ENCODE results near the gene ADAMTSL3. TPM values are rescaled to one million over a fixed set of nuclear protein-coding genes. Genes with fewer than 3 reads are reported as not detected.
A peak's percentile ranks its signal among the peaks of the same experiment; 100 is the strongest.

The ADAMTSL3 gene
- total RNA-seq, 4 donors from 2014 or later: 16.6 to 30.0 (median 21.8) TPM

GRCh38 chr15:83659417-83659812 lies 5.5 kb downstream of the ADAMTSL3 start:
- Histone ChIP-seq H3K27me3 (peaks cover 0 to 10% (median 0%) of the 10 kb centered on the region in 4 donors), H3K9me3 (no peaks in the 10 kb centered on the region), H3K4me3 (no peak overlapping the region), H3K27ac (replicated peaks in 1 of 4) (peak overlapping the region; percentile 40 to 78 (median 46)), H3K4me1 (peaks cover 23 to 55% (median 53%) of the 10 kb centered on the region in 4 donors), H3K36me3 (peaks cover 0 to 6% (median 0%) of the 10 kb centered on the region in 4 donors)
- intact Hi-C loops (cut with DNase I): loop anchor here (10.0 kb wide), 1 partner anchor 85 kb away; no protein-coding TSS in a partner anchor
- TF ChIP-seq POLR2AphosphoS5 (IDR thresholded peaks at IDR 0.05): no peak
- no peak for TF ChIP-seq CTCF (IDR thresholded peaks at IDR 0.05)
- no peak for TF ChIP-seq EP300 (IDR thresholded peaks at IDR 0.05)
- TF ChIP-seq POLR2A (IDR thresholded peaks at IDR 0.05; ENCODE audit: low read depth): no peak
- 75% methylated on average over 1 of the region's 1 CpG for WGBS
- no peak for DNase-seq (ENCODE audit: extremely low spot score)

GRCh38 chr15:83665480-83665879 lies 11.6 kb downstream of the ADAMTSL3 start:
- Histone ChIP-seq H3K9me3 (no peaks in the 10 kb centered on the region), H3K27me3 (no peaks in the 10 kb centered on the region), H3K27ac (replicated peaks in 1 of 4) (peak overlapping the region in 1 of 4 donors; percentile 43), H3K36me3 (no peaks in the 10 kb centered on the region), H3K4me3 (no peak overlapping the region), H3K4me1 (peaks cover 0 to 13% (median 3%) of the 10 kb centered on the region in 4 donors)
- 34% methylated on average over 3 of the region's 3 CpGs for WGBS
- DNase-seq (ENCODE audit: extremely low spot score): no peak
- intact Hi-C loops (cut with DNase I): no loop called here
- TF ChIP-seq POLR2A (IDR thresholded peaks at IDR 0.05; ENCODE audit: low read depth): no peak
- TF ChIP-seq POLR2AphosphoS5 (IDR thresholded peaks at IDR 0.05): no peak
- no peak for TF ChIP-seq CTCF (IDR thresholded peaks at IDR 0.05)

GRCh38 chr15:83670672-83671229 lies 16.8 kb downstream of the ADAMTSL3 start:
- WGBS: 67% methylated on average over 1 of the region's 1 CpG
- H3K27ac ChIP-seq (replicated peaks in 1 of 4): no peak overlapping the region
- no peaks in the 10 kb centered on the region for H3K9me3 ChIP-seq
- H3K4me3 ChIP-seq: no peak overlapping the region
- H3K27me3 ChIP-seq: no peaks in the 10 kb centered on the region
- no peaks in the 10 kb centered on the region for H3K36me3 ChIP-seq
- no peak for DNase-seq (ENCODE audit: extremely low spot score)
- TF ChIP-seq POLR2A (IDR thresholded peaks at IDR 0.05; ENCODE audit: low read depth): no peak
- TF ChIP-seq CTCF (IDR thresholded peaks at IDR 0.05): no peak
- no peak for TF ChIP-seq POLR2AphosphoS5 (IDR thresholded peaks at IDR 0.05)
- no peak for TF ChIP-seq EP300 (IDR thresholded peaks at IDR 0.05)
- H3K4me1 ChIP-seq: peaks cover 0 to 19% (median 16%) of the 10 kb centered on the region in 4 donors
- intact Hi-C loops (cut with DNase I): no loop called here

- Histone ChIP-seq H3K36me3 (no peaks in the 10 kb centered on the region), H3K9me3 (no peaks in the 10 kb centered on the region), H3K27ac (replicated peaks in 1 of 4) (no peak overlapping the region), H3K4me1 (peaks cover 0 to 19% (median 16%) of the 10 kb centered on the region in 4 donors), H3K4me3 (no peak overlapping the region), H3K27me3 (no peaks in the 10 kb centered on the region)
- intact Hi-C loops (cut with DNase I): no loop called here
- DNase-seq (ENCODE audit: extremely low spot score): no peak
- WGBS: 88% methylated on average over 2 of the region's 2 CpGs
- no peak for TF ChIP-seq CTCF (IDR thresholded peaks at IDR 0.05)
- TF ChIP-seq EP300 (IDR thresholded peaks at IDR 0.05): no peak
- no peak for TF ChIP-seq POLR2A (IDR thresholded peaks at IDR 0.05; ENCODE audit: low read depth)
- no peak for TF ChIP-seq POLR2AphosphoS5 (IDR thresholded peaks at IDR 0.05)
Observed at GRCh38 chr15:83671603-83672002, 17.7 kb downstream of the ADAMTSL3 start.

GRCh38 chr15:83673385-83673784 lies 19.5 kb downstream of the ADAMTSL3 start:
- DNase-seq (ENCODE audit: extremely low spot score): no peak
- Histone ChIP-seq H3K4me1 (peaks cover 0 to 19% (median 16%) of the 10 kb centered on the region in 4 donors), H3K27ac (replicated peaks in 1 of 4) (peak overlapping the region in 1 of 4 donors; percentile 27), H3K27me3 (no peaks in the 10 kb centered on the region), H3K9me3 (peaks cover 0 to 4% (median 0%) of the 10 kb centered on the region in 4 donors), H3K4me3 (no peak overlapping the region), H3K36me3 (no peaks in the 10 kb centered on the region)
- no peak for TF ChIP-seq POLR2A (IDR thresholded peaks at IDR 0.05; ENCODE audit: low read depth)
- no peak for TF ChIP-seq CTCF (IDR thresholded peaks at IDR 0.05)
- no peak for TF ChIP-seq POLR2AphosphoS5 (IDR thresholded peaks at IDR 0.05)
- no peak for TF ChIP-seq EP300 (IDR thresholded peaks at IDR 0.05)
- WGBS: 67% methylated on average over 1 of the region's 1 CpG
- intact Hi-C loops (cut with DNase I): no loop called here

Measured in esophagus muscularis mucosa (tissue), 4 donors.